Stimulated activated CD4-positive, alpha-beta T cell treated with anti-CD3 and anti-CD28 coated beads, TNF-alpha, amount 100 ng/mL, for 24 hours (primary cell): ENCODE data around the gene ZNF586.
"Not testable (repeated sequence)": the region's sequence is repeated elsewhere in the genome, so short reads cannot be mapped to it uniquely, and the experiment has no call there.

ENCODE experiments used
- DNase-seq, 3 experiments: peaks; one replicate each; pipeline ENCODE4 v3.0.0-alpha.2; 2020; ENCODE audit warnings: low read depth in 3 of 3

ZNF586 gene

DNA sequence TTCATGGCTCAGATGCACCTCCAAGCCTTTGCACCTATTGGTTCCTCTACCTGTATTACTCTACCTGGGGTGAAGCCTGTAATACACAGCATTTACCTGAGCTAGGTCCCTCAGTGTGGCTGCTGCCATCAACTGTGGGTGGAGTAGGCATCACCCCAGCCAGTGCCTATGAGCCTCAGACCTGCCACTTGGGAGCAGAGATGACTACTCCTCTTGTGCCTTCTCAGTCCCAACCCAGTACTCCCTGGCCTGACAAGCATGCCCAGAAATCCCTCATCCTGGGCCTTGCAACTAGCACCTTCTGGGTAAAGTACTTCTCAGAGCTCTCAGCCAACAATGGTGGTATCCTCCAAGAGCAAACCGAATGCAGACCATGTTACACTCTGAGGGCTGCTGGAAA, 27.1 kb downstream of the ZNF586 start:
- not testable (repeated sequence) for DNase-seq

DNA sequence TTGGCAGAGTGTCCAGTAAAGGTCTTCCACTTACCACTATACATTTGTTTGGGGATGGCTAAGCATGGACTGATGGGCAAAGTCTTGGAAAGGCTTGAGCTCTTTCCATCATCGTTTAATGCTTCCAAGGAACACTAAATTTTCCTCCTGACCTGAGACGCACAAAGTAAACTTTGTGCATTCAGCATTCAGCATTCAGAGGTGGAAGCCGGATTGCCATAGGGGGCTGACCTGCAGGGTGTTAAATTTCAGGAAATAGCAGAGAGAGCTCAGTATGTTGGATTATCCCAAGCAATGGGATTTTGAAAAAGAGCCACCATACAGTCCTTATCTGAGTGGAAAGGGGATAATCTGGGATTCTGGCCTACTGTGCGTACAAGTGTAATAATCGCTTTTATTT, 31.2 kb downstream of the ZNF586 start:
- no peak for DNase-seq

DNA sequence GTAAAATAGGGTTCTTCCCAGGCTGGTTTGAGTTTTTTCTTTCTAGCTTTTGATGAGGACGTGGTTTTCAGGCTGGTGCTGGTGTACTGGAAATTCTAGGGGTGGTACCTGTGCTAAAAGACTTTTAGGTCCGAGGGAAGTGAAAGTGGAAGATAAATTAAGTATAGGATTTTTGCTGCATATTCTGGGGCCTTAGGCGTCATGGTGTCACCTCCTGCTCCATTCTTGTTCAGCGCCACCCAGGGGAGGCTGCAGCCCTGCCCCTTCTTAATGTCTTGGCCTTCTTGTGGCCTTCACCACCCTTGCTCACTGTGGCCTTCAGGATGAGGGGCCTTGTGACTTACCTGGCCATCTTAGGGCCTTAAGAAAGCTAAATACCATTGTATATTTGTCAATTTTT, 32.8 kb downstream of the ZNF586 start:
- DNase-seq = no peak

DNA sequence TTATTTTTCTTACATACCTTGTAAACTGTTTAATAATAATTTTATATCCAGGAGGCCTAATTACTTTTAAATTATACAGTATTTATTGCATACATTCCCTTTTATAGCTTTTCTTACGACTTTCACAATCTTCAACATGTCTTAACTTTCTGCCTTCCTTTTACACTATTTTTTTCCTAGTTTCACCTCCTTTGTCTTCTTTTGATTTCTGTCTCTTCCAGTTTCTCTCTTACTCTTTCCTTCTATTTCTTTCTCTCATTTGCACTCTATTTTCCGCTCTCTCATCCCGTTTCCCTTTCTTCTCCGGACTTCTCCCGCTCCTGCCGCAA, 33.8 kb downstream of the ZNF586 start:
- DNase-seq = no peak

DNA sequence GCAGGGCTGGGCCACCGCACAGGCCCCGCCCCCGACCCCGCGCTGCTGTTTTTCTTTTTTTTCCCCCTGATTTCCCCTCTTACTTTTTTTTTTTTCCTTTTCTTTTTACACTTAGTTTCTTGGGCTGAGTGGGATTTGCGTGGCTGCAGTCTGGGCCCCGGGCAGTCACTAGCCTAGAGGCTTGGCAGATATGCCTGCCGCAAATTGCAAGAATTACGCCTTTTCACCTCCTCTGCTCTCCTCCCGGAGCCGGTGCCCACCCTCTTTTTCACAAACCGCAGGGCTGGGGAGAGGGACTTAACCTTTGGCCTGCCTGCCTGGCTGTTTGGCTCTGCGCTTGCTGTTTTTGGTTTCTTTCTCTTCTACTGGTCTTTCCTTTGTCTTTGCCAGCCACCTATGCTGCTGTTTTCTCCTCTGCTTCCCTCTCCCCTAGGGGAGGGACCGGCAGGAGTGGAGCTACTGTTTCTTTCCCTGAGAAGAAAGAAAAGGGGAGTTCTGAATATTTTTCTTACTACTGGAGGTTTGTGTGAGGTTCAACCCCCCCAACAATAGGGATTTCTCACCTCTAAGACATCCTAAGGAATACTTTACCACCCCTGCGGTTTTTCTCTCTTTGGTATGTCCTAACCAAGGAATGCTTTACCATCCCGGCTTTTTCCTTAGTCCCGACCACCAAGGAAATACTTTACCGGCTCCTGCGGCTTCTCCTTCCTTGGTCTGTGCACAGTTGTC, 34.3 kb downstream of the ZNF586 start:
- DNase-seq = no peak

DNA sequence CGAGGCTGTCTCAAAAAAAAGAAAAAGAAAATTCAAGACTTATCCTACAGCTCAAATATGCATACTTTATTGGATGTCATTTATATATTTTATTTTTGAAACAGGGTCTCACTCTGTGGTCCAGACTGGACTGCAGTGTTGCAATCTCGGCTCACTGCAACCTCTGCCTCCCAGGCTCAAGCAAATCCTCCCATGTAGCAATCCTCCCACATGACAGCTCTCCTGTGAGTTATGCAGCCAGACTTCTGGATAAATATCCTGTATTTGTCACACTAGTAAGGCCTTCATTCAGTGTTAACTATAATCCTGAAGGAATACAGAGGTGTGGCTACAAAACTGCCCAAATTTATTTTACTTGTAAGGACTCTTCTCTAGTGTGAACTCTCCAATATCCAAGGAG, 38.1 kb downstream of the ZNF586 start:
- no peak for DNase-seq

DNA sequence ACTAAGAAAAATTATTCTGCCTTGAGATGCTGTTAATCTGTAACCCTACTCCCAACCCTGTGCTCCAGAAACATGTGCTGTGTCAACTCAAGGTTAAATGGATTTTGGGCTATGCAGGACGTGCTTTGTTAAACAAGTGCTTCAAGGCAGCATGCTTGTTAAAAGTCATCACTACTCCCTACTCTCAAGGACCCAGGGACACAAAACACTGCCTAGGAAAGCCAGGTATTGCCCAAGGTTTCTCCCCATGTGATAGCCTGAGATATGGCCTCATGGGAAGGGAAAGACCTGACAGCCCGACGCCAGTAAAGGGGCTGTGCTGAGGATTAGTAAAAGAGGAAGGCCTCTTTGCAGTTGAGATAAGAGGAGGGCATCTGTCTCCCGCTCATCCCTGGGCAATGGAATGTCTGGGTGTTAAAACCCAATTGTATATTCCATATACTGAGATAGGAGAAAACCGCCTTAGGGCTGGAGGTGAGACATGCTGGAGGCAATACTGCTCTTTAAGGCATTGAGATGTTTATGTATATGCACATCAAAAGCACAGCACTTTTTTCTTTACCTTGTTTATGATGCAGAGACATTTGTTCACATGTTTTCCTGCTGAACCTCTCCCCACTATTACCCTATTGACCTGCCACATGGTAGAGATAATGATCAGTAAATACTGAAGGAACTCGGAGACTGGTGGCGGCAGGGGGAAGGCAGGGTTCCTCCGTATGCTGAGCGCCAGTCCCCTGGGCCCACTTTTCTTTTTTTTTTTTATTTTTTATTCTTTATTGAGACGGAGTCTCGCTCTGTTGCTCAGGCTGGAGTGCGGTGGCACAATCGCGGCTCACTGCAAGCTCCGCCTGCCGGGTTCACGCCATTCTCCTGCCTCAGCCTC, 41.2 kb downstream of the ZNF586 start:
- not testable (repeated sequence) for DNase-seq

DNA sequence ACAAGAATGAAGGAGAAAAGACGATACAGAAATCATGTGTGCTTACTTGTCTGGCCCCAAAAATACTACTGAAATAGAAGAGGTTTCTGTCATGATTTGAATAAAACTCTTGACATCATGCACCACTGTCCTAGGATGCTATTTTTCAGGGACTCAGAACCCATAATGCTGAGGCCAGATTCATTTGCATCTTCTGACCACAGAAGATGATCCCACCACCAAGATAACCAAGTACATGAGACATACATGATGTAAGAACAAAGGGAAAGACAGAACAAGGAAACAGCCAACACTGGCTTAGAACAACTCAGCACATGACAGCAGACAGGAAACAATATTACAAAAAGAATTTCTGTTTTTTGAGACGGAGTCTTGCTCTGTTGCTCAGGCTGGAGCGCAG, 42.8 kb downstream of the ZNF586 start:
- DNase-seq = no peak

DNA sequence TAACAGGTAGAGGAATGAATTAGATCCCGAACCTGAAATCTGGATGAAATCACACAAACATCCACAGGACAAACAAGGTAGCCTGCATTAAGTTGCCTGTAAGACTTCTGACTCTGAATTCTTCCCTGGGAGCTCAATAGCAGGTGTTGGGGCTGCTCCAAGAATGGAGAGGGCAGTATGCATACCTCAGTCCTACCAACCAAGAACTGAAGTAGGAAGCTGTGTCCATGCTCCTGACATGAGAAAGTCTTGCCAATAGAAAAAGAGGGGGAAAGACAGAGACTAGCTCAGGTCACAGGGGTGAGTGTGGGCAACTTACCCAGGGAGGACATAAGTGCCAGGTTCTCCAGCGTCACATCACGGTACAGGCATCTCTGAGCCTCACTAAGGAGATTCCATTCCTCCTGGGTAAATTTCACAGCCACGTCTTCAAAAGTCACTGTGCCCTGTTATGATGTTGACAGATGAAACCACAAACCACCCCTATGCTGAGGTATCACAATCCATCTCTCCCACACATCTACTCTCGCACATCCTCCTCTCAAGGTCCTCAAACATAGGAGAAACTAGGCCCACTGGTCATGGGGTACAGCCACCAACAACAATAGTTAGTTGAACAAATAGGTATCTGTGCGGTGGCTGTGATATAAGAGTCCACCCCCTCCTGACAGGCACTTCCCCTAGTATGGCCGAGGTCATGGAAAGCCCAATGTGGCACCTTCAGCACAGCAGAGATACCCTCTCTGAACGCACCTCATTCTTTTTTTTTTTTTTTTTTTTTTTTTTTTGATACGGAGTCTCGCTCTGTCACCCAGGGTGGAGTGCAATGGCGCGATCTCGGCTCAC, 43.7 kb downstream of the ZNF586 start:
- DNase-seq = not testable (repeated sequence)

DNA sequence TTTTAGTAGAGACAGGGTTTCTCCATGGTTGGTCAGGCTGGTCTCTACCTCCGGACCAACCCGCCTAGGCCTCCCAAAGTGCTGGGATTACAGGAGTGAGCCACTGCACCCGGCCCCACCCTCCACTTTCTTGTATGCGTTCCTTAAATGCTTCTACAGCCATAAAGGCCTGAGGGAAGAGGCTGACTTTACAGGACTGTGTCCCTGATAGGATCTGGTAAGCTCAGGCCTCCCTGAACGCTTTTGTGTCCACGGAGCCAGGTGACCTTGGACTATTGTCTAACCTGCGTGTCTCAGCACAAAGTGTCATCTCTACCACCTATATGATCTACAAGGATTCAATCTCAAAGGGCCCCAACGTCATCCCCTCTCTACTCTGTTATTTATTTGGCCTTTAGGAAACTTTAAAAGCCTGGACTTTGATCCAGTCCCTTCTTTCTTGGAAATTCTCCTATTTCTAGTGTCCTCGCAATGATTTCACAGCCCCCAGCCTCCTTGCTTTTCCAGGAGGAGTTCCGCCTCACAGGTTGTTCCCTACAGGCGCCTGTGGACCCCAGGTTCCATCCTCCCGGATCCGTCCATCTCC, 44.5 kb downstream of the ZNF586 start:
- no peak for DNase-seq

DNA sequence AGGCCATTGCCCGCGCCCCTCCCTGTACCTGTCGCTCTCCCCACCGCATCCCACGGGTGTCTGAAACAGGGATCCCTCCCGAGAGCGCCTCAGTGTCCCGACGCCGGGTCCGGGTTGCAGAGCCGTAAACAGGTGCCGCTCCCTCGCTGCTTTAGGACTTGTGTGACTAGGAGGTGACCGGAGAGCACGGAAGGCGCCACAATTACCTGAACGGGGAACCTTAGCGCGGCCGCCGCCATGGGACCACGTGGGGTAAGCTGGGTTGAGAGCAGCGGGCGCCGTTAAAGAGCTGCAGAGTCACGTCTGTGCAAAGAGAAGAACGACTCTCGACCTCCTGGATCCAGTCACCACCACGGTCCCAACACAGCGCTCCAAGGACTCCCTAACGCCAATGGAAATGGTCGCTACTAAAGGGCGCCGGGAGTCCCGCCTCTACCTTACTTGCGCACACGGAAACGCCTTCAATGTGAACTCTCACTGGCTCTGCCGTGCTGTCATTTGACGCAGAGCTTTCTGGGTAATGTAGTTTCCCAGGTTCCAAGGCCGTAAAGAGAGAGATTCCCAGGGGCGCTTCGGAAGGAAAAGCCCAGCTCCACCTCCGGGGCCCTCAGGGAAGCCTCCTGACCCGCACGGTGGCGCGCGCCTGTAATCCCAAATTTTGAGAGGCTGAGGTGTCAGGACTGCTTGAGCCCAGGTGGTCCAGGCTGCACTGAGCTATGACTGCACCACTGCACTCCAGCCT, 45.2 kb downstream of the ZNF586 start, which contains the start of gene ZNF552:
ZNF552 (minus strand) TSS at position 409 of the 742 bp plus-strand sequence; CDS start at position 239, 170 bp downstream.
- DNase-seq = peak; percentile 60 to 70 (median 67)

DNA sequence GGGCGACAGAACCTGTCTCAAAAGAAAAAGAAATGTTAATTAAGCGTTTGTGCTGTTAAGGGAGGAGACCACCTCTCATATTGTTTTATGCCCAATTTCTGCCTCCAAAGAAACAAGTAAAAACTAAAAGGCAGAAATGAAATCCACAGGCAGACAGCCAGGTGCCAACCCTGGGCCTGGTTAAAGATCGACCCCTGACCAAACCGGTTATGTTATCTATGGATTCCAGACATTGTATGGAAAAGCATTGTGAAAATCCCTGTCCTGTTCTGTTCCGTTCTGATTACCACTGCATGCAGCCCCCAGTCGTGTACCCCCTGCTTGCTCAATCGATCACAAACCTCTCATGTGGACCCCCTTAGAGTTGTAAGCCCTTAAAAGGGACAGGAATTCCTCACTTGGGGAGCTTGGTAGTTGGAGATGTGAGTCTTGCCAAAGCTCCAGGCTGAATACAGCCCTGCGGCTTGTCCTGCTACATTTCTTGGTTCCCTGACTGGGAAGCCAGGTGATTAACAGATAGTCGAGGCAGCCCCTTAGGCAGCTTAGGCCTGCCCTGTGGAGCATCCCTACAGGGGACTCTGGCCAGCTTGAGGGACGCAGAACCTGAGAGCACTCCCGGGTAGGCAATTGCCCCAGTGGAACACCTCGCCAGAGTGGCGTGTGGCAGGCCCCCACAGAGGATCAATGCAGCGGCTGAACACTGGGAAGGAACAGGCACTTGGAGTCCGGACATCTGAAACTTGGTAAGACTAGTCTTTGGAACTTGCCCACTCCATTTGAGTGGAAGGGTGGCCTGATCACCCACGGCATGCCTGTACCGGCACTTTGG, 46.0 kb downstream of the ZNF586 start:
- DNase-seq = no peak

DNA sequence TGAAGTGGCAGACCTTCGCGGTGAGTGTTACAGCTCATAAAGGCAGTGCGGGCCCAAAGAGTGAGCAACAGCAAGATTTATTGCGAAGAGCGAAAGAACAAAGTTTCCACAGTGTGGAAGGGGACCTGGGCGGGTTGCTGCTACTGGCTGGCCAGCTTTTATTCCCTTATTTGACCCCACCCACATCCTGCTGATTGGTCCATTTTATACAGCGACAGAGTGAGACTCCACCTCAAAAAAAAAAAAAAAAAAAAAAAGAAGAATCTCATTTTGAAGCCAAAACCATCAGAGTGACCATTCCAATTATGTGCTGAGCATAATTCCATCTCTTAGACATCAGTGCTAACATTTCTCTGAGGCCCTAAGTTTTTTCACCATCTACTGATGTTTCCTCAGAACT, 47.2 kb downstream of the ZNF586 start:
- no peak for DNase-seq

DNA sequence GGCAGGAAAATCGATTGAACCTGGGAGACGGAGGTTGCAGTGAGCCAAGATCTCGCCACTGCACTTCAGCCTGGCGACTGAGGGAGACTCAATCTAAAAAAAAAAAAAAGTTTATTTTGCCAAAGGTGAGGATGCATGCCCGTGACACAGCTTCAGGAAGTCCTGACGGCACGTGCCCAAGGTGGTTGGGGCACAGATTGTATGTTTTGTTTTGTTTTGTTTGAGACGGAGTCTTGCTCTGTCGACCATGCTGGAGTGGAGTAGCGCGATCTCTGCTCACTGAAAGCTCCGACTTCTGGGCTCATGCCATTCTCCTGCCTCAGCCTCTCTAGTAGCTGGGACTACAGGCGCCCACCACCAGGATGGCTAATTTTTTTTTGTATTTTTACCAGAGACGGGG, 48.5 kb downstream of the ZNF586 start:
- no peak for DNase-seq

DNA sequence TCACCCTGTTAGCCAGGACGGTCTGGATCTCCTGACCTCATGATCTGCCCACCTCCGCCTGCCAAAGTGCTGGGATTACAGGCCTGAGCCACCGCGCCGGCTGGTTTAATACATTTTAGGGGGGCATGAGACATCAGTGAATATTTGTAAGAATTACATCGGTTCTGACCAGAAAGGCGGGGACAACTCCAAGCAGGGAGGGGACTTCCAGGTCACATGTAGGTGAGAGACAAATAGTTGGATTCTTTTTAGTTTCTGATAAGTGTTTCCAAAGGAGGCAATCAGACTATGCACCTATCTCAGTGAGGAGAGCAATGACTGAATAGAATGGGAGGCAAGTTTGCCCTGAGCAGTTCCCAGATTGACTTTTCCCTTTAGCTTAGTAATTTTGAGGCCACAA, 48.9 kb downstream of the ZNF586 start:
- no peak for DNase-seq

DNA sequence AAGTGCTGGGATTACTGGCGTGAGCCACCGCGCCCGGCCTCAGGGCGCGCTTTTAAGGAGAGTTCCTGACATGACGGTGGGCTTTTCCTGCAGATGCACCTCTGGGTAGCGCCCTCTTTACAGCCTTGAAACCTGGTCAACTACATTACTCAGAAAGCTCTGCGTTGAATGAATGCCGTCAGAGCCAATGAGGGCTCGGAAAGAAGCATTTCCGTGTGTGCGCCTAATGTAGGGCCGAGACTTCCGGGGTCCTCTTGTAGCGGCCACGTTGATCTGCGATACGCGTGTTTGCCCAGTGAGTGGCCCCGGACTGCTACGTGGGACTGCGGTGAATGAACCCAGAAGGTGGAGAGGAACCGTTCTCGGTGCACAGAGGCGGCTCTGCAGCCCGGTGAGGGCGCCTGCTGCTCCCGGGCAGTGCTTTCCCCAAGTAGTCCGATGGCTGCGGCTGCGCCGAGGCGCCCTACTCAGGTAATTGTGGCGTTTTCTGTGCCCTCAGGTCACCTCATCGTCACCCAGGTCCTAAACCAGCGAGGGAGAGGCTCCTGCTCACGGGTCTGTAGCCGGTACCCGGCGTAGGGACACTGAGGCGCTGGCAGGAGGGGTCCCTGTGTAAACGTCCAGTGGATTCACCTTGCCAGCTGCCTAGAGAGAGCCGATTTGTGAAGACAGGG, 50.1 kb downstream of the ZNF586 start:
- DNase-seq = peak; percentile 58 to 77 (median 75)

DNA sequence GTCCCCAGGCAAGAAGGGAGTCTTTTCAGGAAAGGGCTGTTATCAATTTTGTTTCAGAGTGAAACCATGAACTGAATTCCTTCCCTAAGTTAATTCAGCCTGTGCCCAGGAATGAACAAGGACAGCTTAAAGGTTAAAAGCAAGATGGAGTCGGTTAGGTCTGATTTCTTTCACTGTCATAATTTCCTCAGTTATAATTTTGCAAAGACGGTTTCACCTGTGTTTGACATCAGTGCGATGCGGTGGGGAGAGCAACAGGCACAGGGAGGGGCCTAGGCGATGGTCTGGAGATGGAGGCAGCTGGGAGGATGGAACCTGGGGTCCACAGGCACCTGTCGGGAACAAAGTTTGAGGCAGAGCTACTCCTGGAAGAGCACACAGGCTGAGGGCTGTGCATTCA, 51.1 kb downstream of the ZNF586 start:
- no peak for DNase-seq

DNA sequence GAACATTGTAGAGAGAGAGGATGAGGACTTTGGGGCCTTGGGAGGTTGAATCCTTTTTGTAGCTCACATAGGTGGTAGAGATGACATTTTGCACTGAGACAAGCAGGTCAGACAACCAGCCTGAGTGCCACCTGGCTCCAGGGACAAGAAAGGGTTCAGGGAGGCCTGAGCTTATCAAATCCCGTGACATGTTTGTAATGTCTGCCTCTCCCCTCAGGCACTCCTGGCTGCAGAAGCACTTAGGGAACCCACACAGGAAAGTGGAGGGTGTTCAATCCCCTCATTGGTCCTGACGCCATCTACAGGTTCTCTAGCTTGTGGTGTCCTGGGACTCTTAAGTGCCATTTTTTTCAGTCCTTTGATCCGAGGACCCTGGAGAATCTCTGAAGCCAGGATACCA, 51.6 kb downstream of the ZNF586 start:
- not testable (repeated sequence) for DNase-seq

DNA sequence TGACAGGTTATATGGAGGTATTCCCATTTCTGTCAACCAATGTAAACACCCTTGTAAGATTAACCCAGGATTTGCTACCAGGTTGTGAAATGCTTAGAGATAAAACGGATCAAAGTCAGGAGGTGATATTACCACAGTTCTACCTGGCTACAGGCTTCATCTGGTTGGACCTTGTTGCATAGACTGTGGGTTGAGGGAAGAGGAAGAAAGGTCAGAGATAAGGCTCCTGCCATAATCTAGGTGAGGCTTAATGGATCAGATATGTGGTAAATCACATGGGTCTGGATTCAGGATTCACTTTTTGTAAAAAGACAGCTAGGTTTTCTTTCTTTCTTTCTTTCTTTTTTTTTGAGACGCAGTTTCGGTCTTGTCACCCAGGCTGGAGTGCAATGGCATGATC, 52.0 kb downstream of the ZNF586 start:
- DNase-seq = not testable (repeated sequence)

DNA sequence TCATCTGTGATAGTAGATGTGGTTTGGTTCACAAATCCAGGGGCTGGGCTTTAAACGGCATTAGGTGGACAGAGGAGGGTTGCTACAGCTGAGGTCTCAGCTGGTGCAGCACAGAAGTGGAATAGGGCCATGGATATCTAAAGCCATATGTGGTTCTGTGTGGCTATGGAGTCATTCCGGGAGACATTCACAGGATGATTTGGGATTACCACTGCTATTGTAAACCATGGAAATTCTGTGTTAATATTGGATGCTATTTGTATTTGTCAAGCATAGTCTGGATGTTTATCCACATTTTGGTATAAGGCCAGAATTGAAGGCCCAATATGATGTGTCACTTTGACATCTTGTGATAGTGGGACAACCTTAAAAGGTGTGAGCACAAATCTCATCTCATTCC, 53.7 kb downstream of the ZNF586 start:
- not testable (repeated sequence) for DNase-seq
